ENCODE data around the gene RAD51B. TPM values are rescaled to one million over a fixed set of nuclear protein-coding genes. Genes with fewer than 3 reads are reported as not detected.
A peak's percentile ranks its signal among the peaks of the same experiment; 100 is the strongest.

Gene RAD51B
- total and polyA plus RNA-seq, 8 donors, result 1.8 to 30.7 (median 15.3) TPM

DNA sequence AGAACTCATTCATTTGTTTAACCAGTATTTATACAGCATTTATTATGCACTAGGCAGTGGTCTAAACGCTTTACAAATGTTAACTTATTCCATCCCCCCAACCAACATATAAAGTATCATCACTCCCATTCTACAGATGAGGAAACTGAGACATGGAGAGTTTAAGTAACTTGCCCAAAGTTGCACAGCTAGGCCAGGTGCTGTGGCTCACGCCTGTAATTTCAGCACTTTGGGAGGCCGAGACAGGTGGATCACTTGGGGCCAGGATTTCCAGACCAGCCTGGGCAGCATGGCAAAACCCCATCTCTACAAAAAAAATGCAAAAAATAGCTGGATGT, 935.4 kb downstream of the RAD51B start:
- 94 to 100% (median 97%) methylated on average over 3 of the region's 3 CpGs for WGBS, 5 donors
- intact Hi-C loops (cut with DNase I; ENCODE audit: low total_unique reads), result no loop called here
- TF ChIP-seq POLR2AphosphoS5 (IDR thresholded peaks at IDR 0.05) (no peak), POLR2A (IDR thresholded peaks at IDR 0.05) (no peak), EP300 (IDR thresholded peaks at IDR 0.05) (no peak)
- TF ChIP-seq, protein P1, sequence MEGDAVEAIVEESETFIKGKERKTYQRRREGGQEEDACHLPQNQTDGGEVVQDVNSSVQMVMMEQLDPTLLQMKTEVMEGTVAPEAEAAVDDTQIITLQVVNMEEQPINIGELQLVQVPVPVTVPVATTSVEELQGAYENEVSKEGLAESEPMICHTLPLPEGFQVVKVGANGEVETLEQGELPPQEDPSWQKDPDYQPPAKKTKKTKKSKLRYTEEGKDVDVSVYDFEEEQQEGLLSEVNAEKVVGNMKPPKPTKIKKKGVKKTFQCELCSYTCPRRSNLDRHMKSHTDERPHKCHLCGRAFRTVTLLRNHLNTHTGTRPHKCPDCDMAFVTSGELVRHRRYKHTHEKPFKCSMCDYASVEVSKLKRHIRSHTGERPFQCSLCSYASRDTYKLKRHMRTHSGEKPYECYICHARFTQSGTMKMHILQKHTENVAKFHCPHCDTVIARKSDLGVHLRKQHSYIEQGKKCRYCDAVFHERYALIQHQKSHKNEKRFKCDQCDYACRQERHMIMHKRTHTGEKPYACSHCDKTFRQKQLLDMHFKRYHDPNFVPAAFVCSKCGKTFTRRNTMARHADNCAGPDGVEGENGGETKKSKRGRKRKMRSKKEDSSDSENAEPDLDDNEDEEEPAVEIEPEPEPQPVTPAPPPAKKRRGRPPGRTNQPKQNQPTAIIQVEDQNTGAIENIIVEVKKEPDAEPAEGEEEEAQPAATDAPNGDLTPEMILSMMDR (IDR thresholded peaks at IDR 0.05), result no peak
- Histone ChIP-seq H3K27ac (no peak overlapping the region), H3K36me3 (no peaks in the 10 kb centered on the region), H3K4me1 (peaks cover 19 to 49% (median 27%) of the 10 kb centered on the region in 4 donors), H3K4me3 (no peak overlapping the region), H3K27me3 (no peaks in the 10 kb centered on the region), H3K9me3 (no peaks in the 10 kb centered on the region)
- DNase-seq, result no peak

DNA sequence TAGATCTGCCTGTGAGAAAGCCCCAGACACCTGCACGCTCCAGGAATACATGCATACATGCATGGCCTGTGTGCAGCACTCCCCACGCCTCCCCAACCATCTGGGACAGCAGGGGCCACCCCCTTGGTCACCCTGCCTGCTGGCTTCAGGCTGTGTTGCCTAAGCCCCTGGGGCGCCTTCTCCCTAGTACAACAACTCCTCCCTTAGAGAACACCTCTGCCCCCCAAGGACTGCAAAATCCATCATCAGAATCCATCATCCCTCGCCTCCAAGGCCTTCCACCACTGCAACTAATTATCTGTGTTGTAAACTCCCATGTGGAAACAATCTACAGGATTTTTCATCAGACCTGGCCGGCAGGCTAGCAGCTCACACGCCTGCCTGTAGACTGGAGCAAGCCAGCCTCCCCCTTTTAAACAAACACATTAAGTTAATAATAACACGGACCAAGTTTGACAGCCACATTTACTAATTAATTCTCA, 936.5 kb downstream of the RAD51B start:
- peaks cover 21 to 60% (median 37%) of the 10 kb centered on the region in 4 donors for H3K4me1 ChIP-seq
- 43 to 65% (median 47%) methylated on average over 6 to 7 of the region's 7 CpGs for WGBS, 5 donors
- H3K36me3 ChIP-seq, result no peaks in the 10 kb centered on the region
- H3K9me3 ChIP-seq, result no peaks in the 10 kb centered on the region
- no peak overlapping the region for H3K4me3 ChIP-seq
- TF ChIP-seq POLR2A (IDR thresholded peaks at IDR 0.05) (no peak), EP300 (IDR thresholded peaks at IDR 0.05) (no peak), POLR2AphosphoS5 (IDR thresholded peaks at IDR 0.05) (no peak)
- TF ChIP-seq, protein P1 (IDR thresholded peaks at IDR 0.05), result no peak
- intact Hi-C loops (cut with DNase I; ENCODE audit: low total_unique reads), result no loop called here
- peak in 1 of 2 donors; percentile 79 for DNase-seq
- no peak overlapping the region for H3K27ac ChIP-seq
- H3K27me3 ChIP-seq, result no peaks in the 10 kb centered on the region

DNA sequence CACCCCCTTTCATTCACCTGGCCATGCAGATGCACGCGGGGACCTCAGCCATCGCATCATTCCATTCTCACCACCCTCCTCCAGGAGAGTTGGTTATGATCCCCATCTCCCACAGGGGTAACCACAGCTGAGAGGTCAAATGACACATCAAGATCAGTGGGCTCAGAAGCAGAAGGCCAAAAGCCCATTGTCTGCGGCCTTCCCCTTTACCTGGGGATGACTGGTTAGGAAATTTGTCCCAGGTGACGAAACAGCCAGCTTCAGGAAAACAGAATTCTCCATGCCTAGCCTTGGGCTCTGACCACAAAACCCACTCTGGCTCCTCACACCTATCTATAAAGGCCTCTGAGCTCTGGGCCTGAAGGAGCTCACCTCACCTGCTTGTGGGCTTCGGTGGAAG, 937.2 kb downstream of the RAD51B start:
- peaks cover 24 to 65% (median 39%) of the 10 kb centered on the region in 4 donors for H3K4me1 ChIP-seq
- intact Hi-C loops (cut with DNase I; ENCODE audit: low total_unique reads), result no loop called here
- no peaks in the 10 kb centered on the region for H3K27me3 ChIP-seq
- H3K36me3 ChIP-seq, result no peaks in the 10 kb centered on the region
- no peaks in the 10 kb centered on the region for H3K9me3 ChIP-seq
- TF ChIP-seq, protein P1 (IDR thresholded peaks at IDR 0.05), result no peak
- TF ChIP-seq POLR2AphosphoS5 (IDR thresholded peaks at IDR 0.05) (no peak), POLR2A (IDR thresholded peaks at IDR 0.05) (no peak), EP300 (IDR thresholded peaks at IDR 0.05) (no peak)
- no peak overlapping the region for H3K27ac ChIP-seq
- no peak for DNase-seq
- WGBS, 5 donors, result 83 to 98% (median 95%) methylated on average over 6 of the region's 6 CpGs
- H3K4me3 ChIP-seq, result no peak overlapping the region

DNA sequence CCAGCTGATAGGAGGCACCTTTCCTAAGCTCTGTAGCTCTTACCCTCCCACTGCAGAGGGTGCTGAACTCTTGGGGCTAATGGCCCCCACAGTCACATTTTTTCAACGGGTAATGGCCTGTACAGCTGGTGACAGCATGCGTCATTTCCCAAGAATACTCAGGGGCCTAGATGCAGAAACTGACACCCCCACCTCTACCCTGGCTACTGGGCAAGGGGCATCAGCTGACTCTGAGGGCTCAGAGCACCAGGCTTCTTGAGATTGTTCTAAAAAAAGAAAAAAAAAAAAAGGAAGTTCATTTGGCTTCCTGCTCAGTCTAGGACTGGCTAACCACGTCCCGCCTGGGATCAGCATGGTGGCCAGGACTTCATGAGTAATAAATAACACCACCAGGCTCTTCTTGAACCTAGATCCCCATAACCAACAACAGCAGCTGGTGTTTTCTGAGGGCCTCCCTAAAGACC, 938.1 kb downstream of the RAD51B start:
- WGBS, 5 donors, result 43 to 66% (median 56%) methylated on average over 4 of the region's 4 CpGs
- intact Hi-C loops (cut with DNase I; ENCODE audit: low total_unique reads), result no loop called here

More for the DNA sequence above, 938.1 kb downstream of the RAD51B start:
- H3K27ac ChIP-seq, result peak overlapping the region in 1 of 5 donors; percentile 14
- DNase-seq, result peak in 1 of 2 donors; percentile 74
- TF ChIP-seq POLR2AphosphoS5 (IDR thresholded peaks at IDR 0.05), result no peak
- TF ChIP-seq, protein P1 (IDR thresholded peaks at IDR 0.05), result no peak
- TF ChIP-seq POLR2A (IDR thresholded peaks at IDR 0.05), result no peak
- no peak for TF ChIP-seq EP300 (IDR thresholded peaks at IDR 0.05)
- peaks cover 31 to 71% (median 46%) of the 10 kb centered on the region in 4 donors for H3K4me1 ChIP-seq
- no peaks in the 10 kb centered on the region for H3K9me3 ChIP-seq
- H3K36me3 ChIP-seq, result no peaks in the 10 kb centered on the region
- H3K27me3 ChIP-seq, result no peaks in the 10 kb centered on the region
- no peak overlapping the region for H3K4me3 ChIP-seq
